Osteoblast (primary cell): Measurements from ENCODE around the gene ANKIB1. TPM values are rescaled to one million over a fixed set of nuclear protein-coding genes. Genes with fewer than 3 reads are reported as not detected.
"Not testable (repeated sequence)": the region's sequence is repeated elsewhere in the genome, so short reads cannot be mapped to it uniquely, and the experiment has no call there.

ENCODE experiments used
- DNase-seq: peaks from one replicate; pipeline ENCODE4 v3.0.0; 2011; ENCODE audit warnings: low spot score, mixed read lengths; ENCODE audit not compliant: insufficient read length; ENCODE audit errors: missing footprints
- H2AFZ ChIP-seq: 2 replicates; pipeline ENCODE4 v1.6.0; 2011; ENCODE audit warnings: mild to moderate bottlenecking, low read length
- H3K27ac ChIP-seq: 2 replicates; pipeline ENCODE4 v1.5.1; 2011; ENCODE audit warnings: mild to moderate bottlenecking, low read depth, low read length, moderate library complexity
- H3K27me3 ChIP-seq: 2 replicates; pipeline ENCODE4 v1.6.0; 2012; ENCODE audit warnings: mild to moderate bottlenecking, control low read depth, inconsistent platforms, low read length, moderate library complexity; ENCODE audit not compliant: insufficient read depth
- H3K36me3 ChIP-seq: 2 replicates; pipeline ENCODE4 v1.5.1; 2011; ENCODE audit warnings: mild to moderate bottlenecking, low read length, control low read depth, moderate library complexity; ENCODE audit not compliant: insufficient read depth
- H3K4me1 ChIP-seq: 2 replicates; pipeline ENCODE4 v1.5.1; 2011; ENCODE audit warnings: mild to moderate bottlenecking, low read length, control low read depth, moderate library complexity; ENCODE audit not compliant: insufficient read depth
- H3K4me2 ChIP-seq: 2 replicates; pipeline ENCODE4 v1.6.0; 2011; ENCODE audit warnings: mild to moderate bottlenecking, low read length; ENCODE audit not compliant: insufficient read depth
- H3K4me3 ChIP-seq: fragments of 200-600 bp; sonication (generic); 3 replicates; pipeline ENCODE4 v1.5.1; 2012; ENCODE audit warnings: mild to moderate bottlenecking, low read length, inconsistent platforms; ENCODE audit not compliant: insufficient read depth
- H3K79me2 ChIP-seq: 2 replicates; pipeline ENCODE4 v1.6.0; 2012; ENCODE audit warnings: mild to moderate bottlenecking, low read length, control low read depth, inconsistent platforms; ENCODE audit not compliant: insufficient read depth
- H3K9me3 ChIP-seq: 2 replicates; pipeline ENCODE4 v1.5.1; 2011; ENCODE audit warnings: low read depth, low read length, control low read depth
- H4K20me1 ChIP-seq: 2 replicates; pipeline ENCODE4 v1.6.0; 2012; ENCODE audit warnings: mild to moderate bottlenecking, low read length, control low read depth; ENCODE audit not compliant: insufficient read depth
- CTCF ChIP-seq: IDR thresholded peaks from 2 replicates; pipeline ENCODE4 v1.5.1; 2011; ENCODE audit warnings: mild to moderate bottlenecking, low read depth, low read length, moderate library complexity; ENCODE audit errors: extremely low read depth
- total RNA-seq: library from RNA; depleted of rRNA; stranded (reverse); fragments of >200 nt; gene quantifications from 2 replicates; pipeline ENCODE4 v1.2.3, GENCODE V29; 2012

The ANKIB1 gene
- total RNA-seq, 1 donor: 98.1 TPM

DNA sequence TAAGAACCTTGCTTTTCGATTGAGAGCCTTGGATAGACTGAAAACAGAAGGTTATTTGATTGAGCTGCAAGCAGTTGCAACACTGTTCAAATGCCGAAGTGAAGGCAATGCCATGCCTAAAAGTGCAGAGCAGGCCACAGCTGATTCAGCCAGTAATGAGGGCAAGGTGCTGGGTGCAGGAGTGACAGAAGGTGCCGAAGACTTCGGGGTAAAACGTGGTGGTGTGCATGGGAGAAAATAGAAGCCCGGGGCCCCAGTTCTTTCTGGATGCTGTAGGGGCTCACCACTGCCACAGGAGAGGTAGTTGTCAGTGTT is 157.9 kb downstream of the ANKIB1 start:
- Histone ChIP-seq H3K4me3 (no peak overlapping the region), H3K27ac (peak overlapping the region; percentile 31), H3K27me3 (no peaks in the 10 kb centered on the region), H3K36me3 (peaks cover 8% of the 10 kb centered on the region), H3K9me3 (no peaks in the 10 kb centered on the region), H3K4me2 (no peak overlapping the region), H4K20me1 (no peaks in the 10 kb centered on the region), H3K4me1 (peaks cover 7% of the 10 kb centered on the region), H3K79me2 (no peaks in the 10 kb centered on the region), H2AFZ (no peak overlapping the region)
- no peak for DNase-seq
- TF ChIP-seq CTCF: no peak

DNA sequence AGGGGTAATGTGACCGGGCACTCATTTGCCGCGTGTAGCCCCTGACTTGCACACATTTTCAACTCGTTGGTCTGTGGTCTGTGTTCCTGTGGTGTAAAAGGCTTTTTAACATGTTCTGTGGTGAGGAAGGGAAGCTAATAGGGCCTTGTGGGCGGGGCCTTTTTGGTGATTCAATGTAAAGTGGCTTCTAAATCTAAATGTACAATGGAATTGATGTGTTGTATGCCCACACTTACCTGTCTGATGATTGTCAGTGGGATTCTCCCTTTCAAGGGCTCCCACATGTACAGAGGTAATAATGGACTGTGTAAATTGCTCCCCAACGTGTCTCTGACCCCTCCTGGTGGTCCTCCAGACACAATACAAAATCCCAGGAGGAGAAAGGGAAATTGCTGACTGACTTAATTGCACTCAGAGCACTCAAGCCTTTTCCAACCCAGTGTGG is 158.4 kb downstream of the ANKIB1 start:
- Histone ChIP-seq H3K79me2 (no peaks in the 10 kb centered on the region), H3K27ac (no peak overlapping the region), H3K4me1 (peaks cover 7% of the 10 kb centered on the region), H3K36me3 (peaks cover 4% of the 10 kb centered on the region), H3K27me3 (no peaks in the 10 kb centered on the region), H3K4me2 (no peak overlapping the region), H2AFZ (no peak overlapping the region), H3K9me3 (no peaks in the 10 kb centered on the region), H4K20me1 (no peaks in the 10 kb centered on the region), H3K4me3 (no peak overlapping the region)
- no peak for TF ChIP-seq CTCF
- DNase-seq: no peak

- no peak overlapping the region for H2AFZ ChIP-seq
These were observed 163.6 kb downstream of the ANKIB1 start for GRCh38 chr7:92409357-92409756.

GRCh38 chr7:92410162-92410561 is 164.4 kb downstream of the ANKIB1 start:
- H3K4me3 ChIP-seq, H3K4me2 ChIP-seq, H3K36me3 ChIP-seq, H2AFZ ChIP-seq, H4K20me1 ChIP-seq, H3K9me3 ChIP-seq, H3K79me2 ChIP-seq, H3K27ac ChIP-seq, DNase-seq, H3K4me1 ChIP-seq: not testable (repeated sequence)
- peaks cover 12% of the 10 kb centered on the region for H3K27me3 ChIP-seq

More at GRCh38 chr7:92409357-92409756, 163.6 kb downstream of the ANKIB1 start:
- H3K79me2 ChIP-seq: no peaks in the 10 kb centered on the region
- DNase-seq: no peak
- H4K20me1 ChIP-seq: no peaks in the 10 kb centered on the region
- H3K27me3 ChIP-seq: peaks cover 12% of the 10 kb centered on the region
- no peaks in the 10 kb centered on the region for H3K4me1 ChIP-seq
- H3K27ac ChIP-seq: no peak overlapping the region
- no peak overlapping the region for H3K4me3 ChIP-seq
- TF ChIP-seq CTCF: no peak
- no peaks in the 10 kb centered on the region for H3K36me3 ChIP-seq
- no peak overlapping the region for H3K4me2 ChIP-seq
- H3K9me3 ChIP-seq: no peaks in the 10 kb centered on the region
